GM21737 (cell line): ENCODE data around the gene ARHGAP31.
A peak's percentile ranks its signal among the peaks of the same experiment; 100 is the strongest.
"Not testable (repeated sequence)": the region's sequence is repeated elsewhere in the genome, so short reads cannot be mapped to it uniquely, and the experiment has no call there.

ENCODE experiments used
- ATAC-seq: cut with Tn5 transposase; IDR thresholded peaks from one replicate; pipeline ENCODE4 v1.9.1; 2021; ENCODE audit warnings: mild to moderate bottlenecking, moderate library complexity; ENCODE audit not compliant: unreplicated experiment

Gene ARHGAP31

GRCh38 chr3:119318876-119319275 is 24.7 kb downstream of the ARHGAP31 start:
- no peak for ATAC-seq

- ATAC-seq, result no peak
These were observed 25.1 kb downstream of the ARHGAP31 start for GRCh38 chr3:119319311-119319710.

- not testable (repeated sequence) for ATAC-seq
These were observed 26.6 kb downstream of the ARHGAP31 start for GRCh38 chr3:119320785-119321184.

- ATAC-seq, result peak; percentile 26
These were observed 28.0 kb downstream of the ARHGAP31 start for GRCh38 chr3:119322021-119322834.

- peak; percentile 85 for ATAC-seq
These were observed 28.9 kb downstream of the ARHGAP31 start for GRCh38 chr3:119322835-119323722.

- ATAC-seq, result no peak
These were observed 29.5 kb downstream of the ARHGAP31 start for GRCh38 chr3:119323723-119324085.

GRCh38 chr3:119324899-119325298 is 30.7 kb downstream of the ARHGAP31 start:
- ATAC-seq, result no peak

GRCh38 chr3:119326976-119327375 is 32.8 kb downstream of the ARHGAP31 start:
- ATAC-seq, result no peak

GRCh38 chr3:119329551-119329950 is 35.4 kb downstream of the ARHGAP31 start:
- ATAC-seq, result no peak

GRCh38 chr3:119330181-119330580 is 36.0 kb downstream of the ARHGAP31 start:
- ATAC-seq, result no peak

- ATAC-seq, result no peak
These were observed 36.7 kb downstream of the ARHGAP31 start for GRCh38 chr3:119330858-119331257.

GRCh38 chr3:119331661-119332060 is 37.5 kb downstream of the ARHGAP31 start:
- no peak for ATAC-seq

- no peak for ATAC-seq
These were observed 39.8 kb downstream of the ARHGAP31 start for GRCh38 chr3:119333773-119334509.

- no peak for ATAC-seq
These were observed 42.6 kb downstream of the ARHGAP31 start for GRCh38 chr3:119336823-119337222.

GRCh38 chr3:119337407-119337806 is 43.2 kb downstream of the ARHGAP31 start:
- ATAC-seq, result not testable (repeated sequence)

GRCh38 chr3:119338754-119339153 is 44.6 kb downstream of the ARHGAP31 start:
- ATAC-seq, result no peak

GRCh38 chr3:119340014-119340413 is 45.8 kb downstream of the ARHGAP31 start:
- no peak for ATAC-seq

- ATAC-seq, result no peak
These were observed 46.3 kb downstream of the ARHGAP31 start for GRCh38 chr3:119340446-119340845.

GRCh38 chr3:119342176-119342575 is 48.0 kb downstream of the ARHGAP31 start:
- ATAC-seq, result no peak

- ATAC-seq, result peak; percentile 70
These were observed 49.5 kb downstream of the ARHGAP31 start for GRCh38 chr3:119343719-119344118.

GRCh38 chr3:119346076-119346496 is 51.9 kb downstream of the ARHGAP31 start:
- no peak for ATAC-seq
